ENCODE measurements around the gene C6orf47.

Gene C6orf47

DNA sequence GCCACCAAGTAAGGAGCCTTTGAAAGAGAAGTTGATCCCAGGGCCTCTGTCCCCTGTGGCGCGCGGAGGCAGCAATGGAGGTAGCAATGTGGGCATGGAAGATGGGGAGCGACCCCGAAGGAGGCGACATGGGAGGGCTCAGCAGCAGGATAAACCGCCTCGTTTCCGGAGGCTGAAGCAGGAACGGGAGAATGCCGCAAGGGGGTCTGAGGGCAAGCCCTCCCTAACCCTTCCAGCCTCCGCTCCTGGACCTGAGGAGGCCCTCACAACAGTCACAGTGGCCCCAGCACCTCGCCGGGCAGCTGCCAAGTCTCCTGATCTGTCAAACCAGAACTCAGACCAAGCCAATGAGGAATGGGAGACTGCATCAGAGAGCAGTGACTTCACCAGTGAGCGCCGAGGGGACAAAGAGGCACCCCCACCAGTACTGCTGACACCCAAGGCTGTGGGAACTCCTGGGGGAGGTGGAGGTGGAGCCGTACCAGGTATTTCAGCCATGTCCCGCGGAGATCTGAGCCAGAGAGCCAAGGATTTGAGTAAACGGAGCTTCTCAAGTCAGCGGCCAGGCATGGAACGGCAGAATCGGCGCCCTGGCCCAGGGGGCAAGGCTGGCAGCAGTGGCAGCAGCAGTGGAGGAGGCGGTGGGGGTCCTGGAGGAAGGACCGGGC is 28.2 kb downstream of the C6orf47 start:
- FAIRE-seq = no peak

DNA sequence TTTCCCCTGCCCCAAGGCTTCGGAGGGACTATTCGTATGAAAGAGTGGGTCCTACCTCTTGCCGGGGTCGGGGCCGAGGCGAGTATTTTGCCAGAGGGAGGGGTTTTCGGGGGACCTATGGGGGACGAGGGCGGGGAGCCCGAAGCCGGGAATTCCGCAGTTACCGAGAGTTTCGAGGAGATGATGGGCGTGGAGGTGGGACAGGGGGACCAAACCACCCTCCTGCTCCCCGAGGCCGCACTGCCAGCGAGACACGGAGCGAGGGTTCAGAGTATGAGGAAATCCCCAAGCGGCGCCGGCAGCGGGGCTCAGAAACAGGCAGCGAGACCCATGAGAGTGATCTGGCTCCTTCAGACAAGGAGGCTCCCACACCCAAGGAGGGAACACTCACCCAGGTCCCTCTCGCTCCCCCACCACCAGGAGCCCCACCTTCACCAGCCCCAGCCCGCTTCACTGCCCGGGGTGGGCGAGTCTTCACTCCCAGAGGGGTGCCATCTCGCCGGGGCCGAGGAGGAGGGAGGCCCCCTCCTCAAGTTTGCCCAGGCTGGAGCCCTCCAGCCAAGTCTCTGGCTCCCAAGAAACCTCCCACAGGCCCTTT is 28.8 kb downstream of the C6orf47 start:
- no peak for FAIRE-seq

GRCh38 chr6:31631209-31631608 is 29.4 kb downstream of the C6orf47 start:
- FAIRE-seq = no peak

DNA sequence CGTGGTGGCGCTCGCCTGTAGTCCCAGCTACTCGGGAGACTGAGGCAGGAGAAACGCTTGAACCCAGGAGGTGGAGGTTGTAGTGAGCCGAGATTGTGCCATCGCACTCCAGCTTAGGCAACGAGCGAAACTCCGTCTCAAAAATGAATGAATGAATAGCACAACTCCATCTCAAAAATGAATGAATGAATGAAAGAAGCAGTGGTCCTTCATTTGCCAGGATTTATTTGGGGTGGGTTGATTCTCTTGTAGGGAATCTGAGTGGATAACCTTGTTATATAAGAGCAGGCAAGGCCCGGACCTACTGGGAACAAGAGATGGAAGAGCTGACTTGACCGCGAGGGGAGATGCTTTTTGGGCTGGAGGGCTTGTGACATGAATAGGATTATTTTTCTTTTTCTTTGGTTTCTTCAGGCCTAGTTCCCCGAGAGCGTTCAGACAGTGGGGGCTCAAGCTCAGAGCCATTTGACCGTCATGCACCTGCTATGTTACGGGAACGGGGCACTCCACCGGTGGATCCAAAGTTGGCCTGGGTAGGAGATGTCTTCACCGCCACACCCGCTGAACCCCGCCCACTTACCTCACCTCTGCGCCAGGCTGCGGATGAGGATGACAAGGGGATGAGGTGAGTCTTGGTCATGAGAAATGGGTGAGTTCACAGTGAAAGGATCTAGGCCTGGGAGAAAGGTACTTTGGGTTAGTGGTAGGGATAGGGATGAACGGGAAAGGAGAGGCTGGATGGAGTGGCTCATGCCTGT is 30.2 kb downstream of the C6orf47 start:
- FAIRE-seq = no peak

DNA sequence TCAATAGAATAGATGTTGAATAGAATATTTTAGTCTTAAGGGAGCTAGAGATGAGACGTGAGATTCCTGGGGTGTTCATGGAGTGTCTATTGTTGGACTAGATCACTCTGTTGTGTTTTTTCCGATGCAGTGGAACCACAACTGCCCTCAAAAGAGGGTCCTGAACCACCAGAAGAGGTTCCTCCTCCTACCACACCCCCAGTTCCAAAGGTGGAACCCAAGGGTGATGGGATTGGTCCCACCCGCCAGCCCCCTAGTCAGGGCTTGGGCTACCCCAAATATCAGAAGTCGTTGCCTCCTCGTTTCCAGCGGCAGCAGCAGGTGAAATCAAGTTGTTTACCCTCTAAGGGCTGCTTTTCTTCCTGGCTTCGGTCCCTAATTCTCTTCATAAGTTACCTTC is 31.6 kb downstream of the C6orf47 start:
- no peak for FAIRE-seq

DNA sequence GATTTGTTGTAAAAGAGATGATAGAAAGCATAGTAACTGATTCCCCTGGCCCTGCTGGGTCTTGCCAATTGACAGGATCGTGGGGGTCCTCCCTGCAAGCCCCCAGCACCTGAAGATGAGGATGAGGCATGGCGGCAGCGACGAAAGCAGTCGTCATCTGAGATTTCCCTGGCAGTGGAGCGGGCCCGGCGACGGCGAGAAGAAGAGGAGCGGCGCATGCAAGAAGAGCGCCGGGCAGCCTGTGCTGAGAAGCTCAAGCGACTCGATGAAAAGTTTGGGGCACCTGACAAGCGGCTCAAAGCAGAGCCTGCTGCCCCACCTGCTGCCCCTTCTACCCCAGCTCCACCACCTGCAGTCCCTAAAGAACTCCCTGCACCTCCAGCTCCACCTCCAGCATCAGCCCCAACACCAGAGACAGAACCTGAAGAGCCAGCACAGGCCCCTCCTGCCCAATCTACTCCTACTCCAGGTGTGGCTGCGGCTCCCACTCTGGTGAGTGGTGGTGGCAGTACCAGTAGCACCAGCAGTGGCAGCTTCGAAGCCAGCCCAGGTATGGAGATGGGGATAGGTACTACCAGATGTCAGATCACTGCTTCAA is 32.8 kb downstream of the C6orf47 start:
- no peak for FAIRE-seq

DNA sequence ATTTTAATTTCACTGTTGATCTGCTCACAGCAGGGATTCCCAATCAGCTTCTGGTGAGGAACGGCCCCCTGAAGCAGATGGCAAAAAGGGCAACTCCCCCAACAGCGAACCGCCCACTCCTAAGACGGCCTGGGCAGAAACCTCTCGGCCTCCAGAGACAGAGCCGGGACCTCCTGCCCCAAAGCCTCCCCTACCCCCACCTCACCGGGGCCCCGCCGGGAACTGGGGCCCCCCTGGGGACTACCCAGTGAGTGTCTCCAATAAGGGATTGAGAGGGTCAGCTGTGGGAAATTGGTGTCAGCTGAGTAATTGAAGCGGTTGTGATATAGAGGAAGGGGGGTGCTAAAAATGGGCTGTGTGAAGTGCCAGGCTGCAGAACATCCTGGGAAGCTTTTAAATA is 33.6 kb downstream of the C6orf47 start:
- FAIRE-seq = no peak

DNA sequence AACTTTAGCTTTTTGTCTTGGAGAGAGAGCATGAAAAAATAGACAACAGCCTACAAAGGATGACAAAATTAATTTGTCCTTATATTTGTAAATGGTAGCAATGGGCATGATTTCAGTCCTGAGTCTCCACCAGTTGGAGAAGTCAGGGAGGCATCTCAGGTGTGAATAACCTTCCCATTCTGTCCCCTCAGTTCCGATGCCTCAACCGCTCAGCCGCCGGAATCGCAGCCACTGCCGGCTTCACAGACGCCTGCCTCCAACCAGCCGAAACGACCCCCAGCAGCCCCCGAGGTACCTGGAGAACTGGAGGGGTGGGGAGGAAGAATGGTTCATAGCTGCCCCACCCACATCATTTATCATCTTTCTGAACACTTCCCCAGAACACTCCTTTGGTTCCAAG is 36.5 kb downstream of the C6orf47 start:
- no peak for FAIRE-seq

GRCh38 chr6:31622684-31623091 is 37.9 kb downstream of the C6orf47 start:
- FAIRE-seq = no peak

GRCh38 chr6:31621991-31622390 is 38.6 kb downstream of the C6orf47 start:
- no peak for FAIRE-seq

DNA sequence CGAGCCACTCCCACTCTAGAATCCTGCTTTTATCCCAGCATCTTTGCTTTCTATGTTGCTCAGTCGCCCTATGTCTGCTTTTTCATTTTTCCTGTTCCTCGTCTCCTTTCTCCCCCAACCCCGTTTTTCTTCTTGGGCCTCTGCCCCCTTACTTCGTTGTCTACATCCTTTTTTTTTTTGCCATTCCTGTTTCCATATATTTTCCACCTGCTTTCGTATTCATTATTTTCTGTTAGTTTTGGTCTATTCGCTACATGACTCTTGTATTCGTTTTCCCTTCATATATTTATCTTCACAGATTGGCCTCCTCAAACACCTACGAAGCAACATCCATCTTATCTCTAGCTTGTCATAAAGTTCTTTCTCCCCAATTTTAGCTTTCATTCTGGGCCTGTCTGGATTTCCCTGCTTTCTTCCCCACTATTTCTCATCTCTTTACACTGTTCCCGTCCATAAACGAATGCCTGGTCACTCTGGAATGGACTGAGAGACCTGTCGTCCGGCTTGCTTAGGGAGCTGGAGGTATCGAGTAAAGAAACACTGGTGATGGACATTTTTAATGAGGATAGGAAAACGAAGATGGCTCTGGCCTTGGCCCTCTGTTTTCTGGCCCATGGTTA is 39.1 kb downstream of the C6orf47 start:
- no peak for FAIRE-seq

- no peak for FAIRE-seq
These were observed 39.8 kb downstream of the C6orf47 start, which contains the start of gene PRRC2A for GRCh38 chr6:31620586-31621319. PRRC2A (plus strand) TSS chr6:31620715; CDS start chr6:31622790, 2,075 bp downstream.

- FAIRE-seq = peak; percentile 47
These were observed 40.6 kb downstream of the C6orf47 start for GRCh38 chr6:31619805-31620585.

DNA sequence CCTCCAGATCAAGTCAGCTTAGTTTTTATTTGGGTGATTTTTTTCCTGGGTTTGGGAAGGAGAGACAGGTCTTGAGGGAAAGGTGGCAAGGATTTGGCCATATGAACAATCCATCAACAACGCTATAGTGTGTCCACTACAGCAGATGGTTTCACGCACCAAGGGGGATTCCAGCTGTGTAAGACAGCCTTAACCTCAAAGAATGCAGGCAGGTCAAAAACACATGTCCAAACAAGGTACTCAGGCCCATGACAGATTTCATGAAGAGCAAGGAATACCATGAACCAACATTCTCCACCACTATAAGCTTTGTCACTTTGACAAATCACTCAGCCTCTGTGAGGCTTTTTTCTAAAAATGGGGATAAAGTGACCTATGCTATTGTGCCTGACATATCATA is 43.6 kb downstream of the C6orf47 start:
- no peak for FAIRE-seq

DNA sequence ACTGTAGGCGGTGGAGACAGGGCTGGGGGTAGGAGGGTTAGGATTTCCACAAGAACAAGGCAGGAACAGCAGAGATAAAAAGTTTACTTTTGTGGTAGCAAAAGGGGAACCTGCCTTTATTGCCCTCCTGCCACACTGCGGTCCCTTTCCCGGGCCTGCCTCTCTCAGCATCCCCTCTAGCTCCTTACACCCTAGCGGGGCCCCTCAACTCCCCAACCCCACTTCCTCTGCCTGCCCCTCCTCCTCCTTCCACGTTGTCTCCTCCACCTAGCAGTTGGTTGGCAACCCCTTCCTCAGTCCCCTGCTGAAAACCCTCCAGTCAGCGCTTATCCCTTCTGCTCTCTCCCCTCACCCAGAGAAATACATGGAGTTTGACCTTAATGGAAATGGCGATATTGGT is 44.8 kb downstream of the C6orf47 start:
- FAIRE-seq = no peak

- no peak for FAIRE-seq
These were observed 45.6 kb downstream of the C6orf47 start, which contains the start of gene AIF1 for GRCh38 chr6:31614684-31615578. AIF1 (plus strand) TSS chr6:31615234; CDS start chr6:31615330, 96 bp downstream.

DNA sequence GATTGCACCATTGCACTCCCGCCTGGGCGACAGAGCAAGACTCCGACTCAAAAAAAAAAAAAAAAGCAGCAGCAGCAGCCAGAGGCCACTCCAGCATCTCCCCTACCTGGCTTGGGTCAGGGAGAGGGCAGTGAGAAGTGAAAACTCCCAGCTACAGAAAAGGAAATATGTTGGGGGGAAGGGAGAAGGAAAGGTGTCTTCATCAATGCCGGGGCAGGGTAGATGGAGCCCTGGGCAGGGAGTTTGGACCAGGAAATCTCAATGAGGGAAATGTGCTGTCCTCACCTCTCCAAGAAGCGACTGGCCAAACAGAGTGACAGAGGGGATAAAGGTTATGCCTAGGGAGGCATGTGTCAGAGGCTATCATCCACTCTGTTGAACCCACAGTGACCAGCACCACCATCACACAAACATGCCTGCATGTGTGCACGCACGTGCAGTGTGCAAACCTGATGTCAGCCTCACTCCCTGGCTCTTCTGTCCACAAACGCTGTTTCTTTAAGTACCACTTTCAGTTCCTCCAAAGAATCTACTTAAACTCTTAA is 46.4 kb downstream of the C6orf47 start:
- FAIRE-seq = no peak

DNA sequence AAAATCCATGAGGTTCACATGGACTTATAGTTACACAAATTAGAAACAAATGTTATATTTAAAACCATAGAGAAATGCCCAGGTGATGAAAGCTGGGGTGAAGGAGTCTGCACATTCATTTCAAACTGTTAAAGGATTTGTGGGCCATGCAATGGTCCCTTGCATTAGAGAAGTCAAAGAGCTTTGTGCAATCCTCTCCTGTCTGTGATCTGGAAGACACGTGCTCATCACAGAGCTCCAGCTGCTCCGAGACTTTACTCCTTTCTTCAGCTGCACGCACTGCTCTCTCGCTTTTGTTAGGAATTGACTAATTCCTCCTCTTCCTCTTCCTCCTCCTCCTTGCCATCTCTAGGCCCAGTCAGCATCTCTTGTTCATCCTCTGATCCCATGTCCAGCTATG is 49.6 kb downstream of the C6orf47 start:
- no peak for FAIRE-seq

DNA sequence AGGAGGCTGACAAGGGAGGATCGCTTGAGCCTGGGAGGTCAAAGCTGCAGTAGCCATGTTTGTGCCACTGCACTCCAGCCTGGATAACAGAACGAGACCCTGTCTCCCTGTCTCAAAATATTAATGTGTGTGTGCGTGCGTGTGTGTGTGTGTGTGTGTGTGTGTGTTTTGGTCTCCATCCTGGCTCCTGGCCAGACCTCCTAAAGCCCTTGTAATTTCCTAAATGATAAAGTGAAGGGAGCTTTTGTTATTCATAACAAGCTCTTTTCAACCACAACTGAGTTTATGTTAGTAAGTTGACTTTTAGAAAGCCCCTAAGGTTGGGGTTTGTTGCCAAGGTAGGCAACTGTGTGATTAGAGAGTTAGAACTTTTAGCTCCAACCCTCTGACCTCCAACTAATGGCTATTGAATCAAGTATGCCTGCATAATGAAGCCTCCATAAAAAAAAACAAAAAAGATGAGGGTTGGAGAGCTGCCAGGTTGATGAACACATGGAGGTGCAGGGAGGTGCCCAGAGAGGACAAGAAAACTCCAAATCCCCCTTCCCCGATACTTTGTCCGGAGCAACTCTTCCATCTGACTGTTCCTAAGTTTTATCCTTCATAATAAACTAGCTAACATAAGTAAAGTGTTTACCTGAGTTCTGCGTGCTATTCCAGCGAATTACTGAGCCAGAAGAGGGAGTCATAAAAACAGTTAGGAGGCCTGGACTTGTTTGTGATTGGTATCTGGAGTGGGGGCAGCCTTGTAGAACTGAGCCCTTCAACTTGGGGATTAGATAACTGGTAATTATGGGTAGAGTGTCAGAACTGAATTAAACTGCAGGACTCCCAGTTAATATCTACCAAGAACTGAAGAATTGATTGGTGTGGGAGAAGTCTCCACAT is 50.8 kb downstream of the C6orf47 start:
- no peak for FAIRE-seq
